Right lobe of liver (tissue), 6 donors: Measurements from ENCODE around the gene CNGA2. TPM values are rescaled to one million over a fixed set of nuclear protein-coding genes. Genes with fewer than 3 reads are reported as not detected.

Experiments used
- ATAC-seq, 4 donors: fragments of 200-7000 bp; cut with Tn5 transposase; one replicate each; pipeline ENCODE4 v1.9.1; 2020; ENCODE audit warnings: mild to moderate bottlenecking in 4 of 4, moderate library complexity in 4 of 4
- DNase-seq, 3 donors: peaks; one replicate each; pipeline ENCODE4 v3.0.0-alpha.2; 2020
- H3K27ac ChIP-seq, 3 donors: fragments of 200-600 bp; one replicate each; pipeline ENCODE4 v1.8.0; 2022
- H3K27me3 ChIP-seq, 2 donors: fragments of 200-600 bp; one replicate each; pipeline ENCODE4 v1.8.0; 2022
- H3K36me3 ChIP-seq, 4 donors: fragments of 200-600 bp; sonication (generic) in 1 of 4; one replicate each; pipeline versions ENCODE4 v1.5.1 to v1.8.0; 2017 to 2022; ENCODE audit warnings: control low read depth in 1 of 4
- H3K4me1 ChIP-seq, 4 donors: fragments of 200-600 bp; sonication (generic) in 1 of 4; one replicate each; pipeline versions ENCODE4 v1.5.1 to v1.8.0; 2017 to 2022; ENCODE audit warnings: control low read depth in 1 of 4
- H3K4me3 ChIP-seq, 3 donors: fragments of 200-600 bp; one replicate each; pipeline ENCODE4 v1.8.0; 2022
- H3K9me3 ChIP-seq, 4 donors: fragments of 200-600 bp; sonication (generic) in 1 of 4; one replicate each; pipeline versions ENCODE4 v1.5.1 to v1.8.0; 2017 to 2022; ENCODE audit warnings: control low read depth in 1 of 4
- POLR2A ChIP-seq: fragments of 450-650 bp; IDR thresholded peaks from one replicate; pipeline ENCODE4 v1.6.1; 2017; ENCODE audit warnings: antibody characterized with exemption, mild to moderate bottlenecking
- WGBS: methylation state at CpG from one replicate; pipeline ENCODE4 v1.1.6; 2018; ENCODE audit warnings: low coverage, low lambda C conversion rate; ENCODE audit not compliant: insufficient coverage; ENCODE audit errors: missing lambda C conversion rate; 5-methylcytosine and 5-hydroxymethylcytosine counted together
- intact Hi-C, 2 donors: fragments of 100-400 bp; cut with DNase I; formaldehyde crosslinking; loops; one replicate each; pipeline versions ENCODE4 v1.11.2 to v1.14.1; 2022
- total RNA-seq, 6 experiments: library from RNA; depleted of rRNA in 2 of 6; stranded (reverse); fragments of >200 nt in 2 of 6; fragmentation: NEBNext Ultra II Directional in 3 of 6; extraction: Animal tissue kit (Norgen Biotek cat#: 25700) in 3 of 6; gene quantifications; one replicate each; pipeline versions ENCODE4 v1.1.0 to v1.2.4, GENCODE V29; 2016 to 2023
- TF ChIP-seq, protein P1 (sequence below), 4 donors: fragments of 200-600 bp in 3 of 4; fragments of 450-650 bp in 1 of 4; IDR thresholded peaks; one replicate each; pipeline versions ENCODE4 v1.5.1 to v1.8.0; 2016 to 2022; ENCODE audit warnings: antibody characterized with exemption in 4 of 4, mild to moderate bottlenecking in 2 of 4
- donor health status: DM: no; HTN: yes; CAD: no.
- donor health status: DM: no; HTN: no; CAD: no.
- donor health status: DM: no; HTN: no; CAD: no.
- donor health status: DM: no; HTN: yes; CAD: no.
- donor health status: DM: no; HTN: yes; CAD: no.

Gene CNGA2
- total RNA-seq, 6 experiments from 2014 or later: not detected

DNA sequence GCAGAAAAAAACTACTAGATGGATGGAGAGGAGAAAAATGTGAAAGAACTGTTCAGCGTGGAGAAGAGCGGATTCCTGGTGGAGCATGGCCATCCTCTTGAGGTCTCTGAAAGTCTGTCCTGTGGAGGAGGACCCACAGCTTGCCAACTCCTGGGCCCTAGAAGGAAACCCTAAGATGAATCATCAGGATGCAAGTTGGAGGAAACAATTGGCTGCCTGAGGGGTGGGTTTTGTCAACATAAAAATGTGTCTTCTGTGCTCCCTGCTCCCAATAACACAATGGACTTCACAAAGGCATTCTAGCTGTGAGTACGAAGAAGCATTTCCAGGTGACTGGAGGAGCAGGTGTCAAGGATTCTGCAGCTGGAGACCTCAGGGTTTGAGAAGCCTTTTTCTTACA lies 37.2 kb downstream of the CNGA2 start:
- Histone ChIP-seq H3K27ac (no peak overlapping the region), H3K27me3 (no peaks in the 10 kb centered on the region), H3K9me3 (no peaks in the 10 kb centered on the region), H3K4me3 (no peak overlapping the region), H3K4me1 (no peaks in the 10 kb centered on the region), H3K36me3 (no peaks in the 10 kb centered on the region)
- ATAC-seq (no peak), DNase-seq (no peak)
- 67% methylated on average over 3 of the region's 3 CpGs for WGBS
- intact Hi-C loops: no loop called here
- TF ChIP-seq, protein P1, sequence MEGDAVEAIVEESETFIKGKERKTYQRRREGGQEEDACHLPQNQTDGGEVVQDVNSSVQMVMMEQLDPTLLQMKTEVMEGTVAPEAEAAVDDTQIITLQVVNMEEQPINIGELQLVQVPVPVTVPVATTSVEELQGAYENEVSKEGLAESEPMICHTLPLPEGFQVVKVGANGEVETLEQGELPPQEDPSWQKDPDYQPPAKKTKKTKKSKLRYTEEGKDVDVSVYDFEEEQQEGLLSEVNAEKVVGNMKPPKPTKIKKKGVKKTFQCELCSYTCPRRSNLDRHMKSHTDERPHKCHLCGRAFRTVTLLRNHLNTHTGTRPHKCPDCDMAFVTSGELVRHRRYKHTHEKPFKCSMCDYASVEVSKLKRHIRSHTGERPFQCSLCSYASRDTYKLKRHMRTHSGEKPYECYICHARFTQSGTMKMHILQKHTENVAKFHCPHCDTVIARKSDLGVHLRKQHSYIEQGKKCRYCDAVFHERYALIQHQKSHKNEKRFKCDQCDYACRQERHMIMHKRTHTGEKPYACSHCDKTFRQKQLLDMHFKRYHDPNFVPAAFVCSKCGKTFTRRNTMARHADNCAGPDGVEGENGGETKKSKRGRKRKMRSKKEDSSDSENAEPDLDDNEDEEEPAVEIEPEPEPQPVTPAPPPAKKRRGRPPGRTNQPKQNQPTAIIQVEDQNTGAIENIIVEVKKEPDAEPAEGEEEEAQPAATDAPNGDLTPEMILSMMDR (IDR thresholded peaks at IDR 0.05): no peak
- TF ChIP-seq POLR2A: no peak

DNA sequence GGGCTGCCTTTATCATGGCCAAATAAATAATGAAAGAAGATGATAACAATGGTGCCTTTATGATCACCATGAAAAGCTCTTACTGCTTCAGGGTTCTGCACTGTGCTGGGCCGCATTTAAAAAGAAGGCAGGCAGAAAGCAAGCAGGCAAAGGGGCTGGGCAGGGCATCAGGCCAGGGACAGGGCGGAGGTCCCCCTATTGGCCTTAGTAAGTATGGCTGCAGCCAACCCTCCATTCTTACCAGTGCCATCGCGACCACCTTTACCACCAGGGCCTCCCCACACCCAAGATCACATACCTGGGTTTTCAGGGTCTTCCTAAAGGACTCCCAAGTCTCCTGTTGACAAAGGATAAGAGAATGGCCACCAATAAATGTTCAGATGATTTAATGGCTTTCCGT lies 38.9 kb downstream of the CNGA2 start:
- Histone ChIP-seq H3K4me1 (no peaks in the 10 kb centered on the region), H3K36me3 (no peaks in the 10 kb centered on the region), H3K27me3 (no peaks in the 10 kb centered on the region), H3K9me3 (no peaks in the 10 kb centered on the region), H3K4me3 (no peak overlapping the region), H3K27ac (no peak overlapping the region)
- intact Hi-C loops: no loop called here
- DNase-seq (no peak), ATAC-seq (no peak)
- no peak for TF ChIP-seq POLR2A
- TF ChIP-seq, protein P1 (IDR thresholded peaks at IDR 0.05): no peak
- 35% methylated on average over 3 of the region's 5 CpGs for WGBS

DNA sequence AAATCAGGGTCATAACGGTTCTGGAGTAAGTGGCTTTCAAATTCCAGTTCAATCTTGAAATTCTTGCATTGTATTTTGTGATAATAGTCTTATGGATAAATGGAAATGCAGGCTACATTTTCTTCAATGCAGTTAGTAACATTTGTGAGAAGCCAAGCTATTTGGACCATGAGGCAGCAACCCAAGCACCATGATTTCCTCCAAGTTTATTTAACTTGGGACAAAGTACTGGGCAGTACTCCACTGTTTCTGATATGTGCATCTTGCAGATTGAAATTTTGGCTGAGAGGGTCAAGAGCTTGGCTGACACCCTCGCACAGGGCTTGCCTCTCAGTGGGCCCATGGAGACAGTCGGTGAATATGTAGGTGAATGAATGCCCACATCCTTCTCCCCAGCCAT lies 39.9 kb downstream of the CNGA2 start:
- no peak for TF ChIP-seq POLR2A
- TF ChIP-seq, protein P1 (IDR thresholded peaks at IDR 0.05): no peak
- DNase-seq: no peak
- intact Hi-C loops: no loop called here
- WGBS: 29% methylated on average over 1 of the region's 3 CpGs
- no peaks in the 10 kb centered on the region for H3K27me3 ChIP-seq
- no peak overlapping the region for H3K4me3 ChIP-seq
- H3K27ac ChIP-seq: no peak overlapping the region
- no peaks in the 10 kb centered on the region for H3K4me1 ChIP-seq
- no peaks in the 10 kb centered on the region for H3K9me3 ChIP-seq
- ATAC-seq: no peak
- H3K36me3 ChIP-seq: no peaks in the 10 kb centered on the region

DNA sequence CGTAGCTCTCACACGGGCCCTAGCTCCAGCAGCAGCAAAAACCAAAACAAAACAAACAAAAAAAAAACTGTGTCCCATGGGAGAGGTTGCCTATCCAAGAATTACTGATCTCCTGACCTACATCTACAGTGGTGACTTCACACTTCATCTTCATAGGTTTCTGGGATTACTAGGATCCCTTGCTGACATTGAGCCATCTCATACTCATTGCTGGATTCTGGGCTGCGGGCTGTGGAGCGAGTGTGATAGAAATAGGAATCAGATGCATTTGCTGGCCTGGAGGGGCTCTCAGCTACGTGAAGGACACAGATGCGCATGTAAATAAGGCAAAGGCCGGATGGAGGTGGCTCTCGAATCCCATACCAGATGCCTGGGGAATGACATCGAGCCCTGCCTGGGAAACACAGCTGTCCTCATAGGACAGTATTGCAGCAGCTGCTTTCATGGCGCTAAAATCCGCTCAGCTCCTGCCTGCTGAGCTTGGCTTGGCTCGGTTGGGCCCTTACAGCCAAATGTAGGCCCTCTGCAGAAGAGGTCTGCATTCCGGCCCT lies 41.7 kb downstream of the CNGA2 start:
- no peaks in the 10 kb centered on the region for H3K36me3 ChIP-seq
- H3K27ac ChIP-seq: no peak overlapping the region
- 37% methylated on average over 6 of the region's 13 CpGs for WGBS
- no peaks in the 10 kb centered on the region for H3K27me3 ChIP-seq
- no peak for ATAC-seq
- TF ChIP-seq, protein P1 (IDR thresholded peaks at IDR 0.05): no peak
- no peak for TF ChIP-seq POLR2A
- H3K4me3 ChIP-seq: no peak overlapping the region
- intact Hi-C loops: no loop called here
- H3K4me1 ChIP-seq: no peaks in the 10 kb centered on the region
- DNase-seq: no peak
- H3K9me3 ChIP-seq: no peaks in the 10 kb centered on the region

DNA sequence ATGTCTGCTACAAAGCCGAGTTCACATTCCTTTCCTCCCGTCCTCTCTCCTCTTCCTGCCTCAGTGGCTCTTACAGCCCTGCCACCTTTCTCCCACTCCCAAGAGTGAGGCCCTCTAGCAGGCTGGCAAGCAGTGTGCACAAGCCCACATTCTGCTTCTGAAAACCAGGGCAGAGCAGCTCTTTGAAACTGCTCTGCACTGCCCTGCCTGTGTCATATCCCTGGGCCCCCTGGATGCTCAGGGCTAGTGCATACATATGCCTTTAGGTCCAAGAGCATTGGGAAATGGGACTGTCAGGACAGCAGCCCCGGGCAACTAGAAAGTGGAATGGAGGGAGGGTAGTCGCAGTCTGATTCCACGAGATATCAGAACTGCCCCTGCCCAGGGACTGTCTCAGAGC lies 42.4 kb downstream of the CNGA2 start:
- Histone ChIP-seq H3K27ac (no peak overlapping the region), H3K36me3 (no peaks in the 10 kb centered on the region), H3K4me3 (no peak overlapping the region), H3K4me1 (no peaks in the 10 kb centered on the region), H3K27me3 (no peaks in the 10 kb centered on the region), H3K9me3 (no peaks in the 10 kb centered on the region)
- DNase-seq (no peak), ATAC-seq (no peak)
- intact Hi-C loops: no loop called here
- WGBS: 78% methylated on average over 4 of the region's 5 CpGs
- TF ChIP-seq, protein P1 (IDR thresholded peaks at IDR 0.05): no peak
- TF ChIP-seq POLR2A: no peak
